Stimulated activated naive CD8-positive, alpha-beta T cell treated with anti-CD3 and anti-CD28 coated beads, Interleukin-15, Interleukin-2, amounts not matched to agents 100 U/mL and 50 U/mL, for 24 hours (primary cell): ENCODE results near the gene LAPTM5.

Source experiments
- ATAC-seq: fragments of 150-1000 bp; cut with Tn5 transposase; one replicate; pipeline ENCODE4 v1.10.0; 2021
- DNase-seq: peaks from one replicate; pipeline ENCODE4 v3.0.0; 2021

Gene LAPTM5

DNA sequence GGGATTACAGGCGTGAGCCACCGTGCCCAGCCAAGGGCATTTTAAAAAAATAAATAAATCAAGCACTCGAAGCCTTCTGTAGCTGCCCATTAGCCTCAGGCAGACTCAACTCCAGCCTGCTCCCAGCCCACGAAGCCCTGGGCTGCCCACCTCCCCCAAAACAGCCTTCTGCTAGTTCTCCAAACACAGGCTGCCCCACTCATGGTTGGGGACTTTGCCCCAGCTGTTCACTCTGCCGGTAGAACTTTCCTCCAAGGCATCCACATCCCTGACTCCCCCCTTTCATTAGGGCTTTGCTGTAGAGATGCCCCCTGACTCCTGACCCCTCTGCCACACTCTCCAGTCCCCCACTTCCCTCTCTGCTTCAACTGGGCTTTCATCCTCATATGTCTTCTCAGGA lies 29.7 kb upstream of the LAPTM5 start:
- no peak for DNase-seq
- no peak for ATAC-seq

DNA sequence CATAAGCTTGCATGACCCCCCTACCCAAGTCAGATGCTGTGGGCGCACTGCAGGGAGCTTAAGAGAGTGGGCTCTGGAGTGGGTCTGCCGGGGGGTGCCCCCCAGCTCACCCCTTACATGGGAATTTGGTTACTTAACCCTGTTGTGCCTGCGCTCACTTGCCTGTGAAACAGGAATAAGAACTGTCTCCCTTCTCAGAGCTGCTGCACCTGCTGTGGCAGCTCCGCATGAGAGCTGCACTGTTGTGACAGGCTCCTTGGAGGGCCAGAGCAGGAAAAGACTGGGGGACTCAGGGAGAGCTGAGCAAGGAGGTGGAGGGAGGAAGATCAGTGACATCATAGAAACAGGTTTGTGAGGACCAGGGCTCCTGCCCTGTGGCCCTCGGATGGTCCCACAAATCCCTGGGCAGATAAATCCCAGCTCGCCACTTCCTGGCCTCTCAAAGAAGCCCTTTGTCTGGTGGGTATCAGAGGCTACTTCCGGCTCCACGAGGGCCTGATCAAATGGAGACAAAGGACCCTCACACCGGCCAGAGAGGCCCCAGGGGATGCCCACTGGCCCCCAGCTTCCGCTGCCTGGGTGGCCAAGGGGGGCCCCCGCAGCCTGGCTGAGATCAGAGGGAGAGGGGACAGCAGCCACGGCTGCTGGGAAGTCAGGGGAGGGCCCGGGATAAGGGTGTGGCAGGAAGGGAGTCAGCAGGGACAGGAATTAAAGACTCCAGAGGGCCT lies 28.9 kb upstream of the LAPTM5 start:
- DNase-seq (no peak), ATAC-seq (no peak)

DNA sequence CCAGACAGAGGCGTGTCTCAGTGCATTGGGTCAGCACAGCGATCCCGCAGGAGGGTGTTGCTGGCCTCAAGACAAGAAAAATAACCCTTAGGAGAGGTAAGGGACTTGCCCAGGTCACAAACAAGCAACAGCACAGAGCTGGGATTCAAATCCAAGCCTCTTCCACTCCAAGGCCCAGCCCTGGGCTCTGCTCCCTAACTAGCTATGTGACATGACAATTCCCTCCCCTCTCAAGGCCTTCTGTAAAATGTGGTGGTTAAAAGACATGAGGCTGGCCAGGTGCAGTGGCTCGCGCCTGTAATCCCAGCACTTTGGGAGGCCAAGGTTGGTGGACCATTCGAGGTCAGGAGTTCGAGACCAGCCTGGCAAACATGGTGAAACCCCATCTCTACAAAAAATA lies 28.1 kb upstream of the LAPTM5 start:
- no peak for ATAC-seq
- DNase-seq, result no peak

DNA sequence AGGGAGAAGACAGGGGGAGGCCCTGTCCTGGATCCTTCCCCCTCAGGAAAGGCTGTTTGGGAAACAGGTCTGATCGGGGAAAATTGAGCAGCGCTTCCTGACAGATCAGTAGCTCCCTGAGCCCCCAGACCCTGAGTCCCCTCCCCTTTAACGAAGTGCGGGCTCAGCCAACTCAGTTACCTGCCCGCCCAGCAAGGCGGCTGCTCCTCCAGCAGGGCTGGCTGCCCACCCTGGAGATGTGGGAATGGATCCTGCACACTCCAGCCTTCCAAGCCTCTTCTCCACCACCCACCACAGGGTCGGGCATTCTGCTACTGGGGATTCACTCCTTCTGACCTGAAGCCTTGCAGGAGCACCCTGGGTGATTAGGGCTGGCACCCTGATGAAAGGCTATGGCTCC lies 27.6 kb upstream of the LAPTM5 start:
- no peak for ATAC-seq
- no peak for DNase-seq

DNA sequence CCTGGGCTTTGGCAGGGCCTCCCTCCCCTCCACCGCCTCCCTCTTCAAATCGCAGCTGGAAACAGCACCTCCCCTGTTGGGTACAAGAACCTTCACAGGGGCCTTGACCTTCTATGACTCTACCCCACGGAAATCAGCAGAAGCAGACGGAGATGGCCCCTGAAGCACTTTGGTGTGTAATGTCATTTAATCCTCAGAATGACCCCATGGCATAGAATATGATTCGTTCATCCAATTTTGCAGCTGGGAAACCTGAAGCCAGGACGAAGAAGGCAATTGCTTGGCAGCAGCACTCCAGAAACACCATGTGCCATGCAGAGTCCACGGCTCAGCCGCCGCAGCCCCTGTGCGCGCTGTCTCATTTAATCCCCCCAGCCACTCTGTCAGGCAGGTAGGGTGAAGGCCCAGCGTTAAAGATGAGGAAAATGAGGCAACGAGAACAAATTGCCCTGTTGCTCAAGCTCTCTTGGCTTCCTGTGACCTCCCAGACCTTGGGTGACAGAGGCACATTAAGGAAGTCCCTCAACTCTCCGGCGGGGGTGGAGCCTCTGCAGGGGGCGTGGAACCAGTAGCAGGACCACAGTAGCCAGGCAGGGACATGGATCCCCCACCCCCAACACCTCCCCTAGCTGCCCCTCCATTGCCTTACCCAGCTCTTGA lies 25.8 kb upstream of the LAPTM5 start:
- ATAC-seq, result no peak
- DNase-seq, result no peak

DNA sequence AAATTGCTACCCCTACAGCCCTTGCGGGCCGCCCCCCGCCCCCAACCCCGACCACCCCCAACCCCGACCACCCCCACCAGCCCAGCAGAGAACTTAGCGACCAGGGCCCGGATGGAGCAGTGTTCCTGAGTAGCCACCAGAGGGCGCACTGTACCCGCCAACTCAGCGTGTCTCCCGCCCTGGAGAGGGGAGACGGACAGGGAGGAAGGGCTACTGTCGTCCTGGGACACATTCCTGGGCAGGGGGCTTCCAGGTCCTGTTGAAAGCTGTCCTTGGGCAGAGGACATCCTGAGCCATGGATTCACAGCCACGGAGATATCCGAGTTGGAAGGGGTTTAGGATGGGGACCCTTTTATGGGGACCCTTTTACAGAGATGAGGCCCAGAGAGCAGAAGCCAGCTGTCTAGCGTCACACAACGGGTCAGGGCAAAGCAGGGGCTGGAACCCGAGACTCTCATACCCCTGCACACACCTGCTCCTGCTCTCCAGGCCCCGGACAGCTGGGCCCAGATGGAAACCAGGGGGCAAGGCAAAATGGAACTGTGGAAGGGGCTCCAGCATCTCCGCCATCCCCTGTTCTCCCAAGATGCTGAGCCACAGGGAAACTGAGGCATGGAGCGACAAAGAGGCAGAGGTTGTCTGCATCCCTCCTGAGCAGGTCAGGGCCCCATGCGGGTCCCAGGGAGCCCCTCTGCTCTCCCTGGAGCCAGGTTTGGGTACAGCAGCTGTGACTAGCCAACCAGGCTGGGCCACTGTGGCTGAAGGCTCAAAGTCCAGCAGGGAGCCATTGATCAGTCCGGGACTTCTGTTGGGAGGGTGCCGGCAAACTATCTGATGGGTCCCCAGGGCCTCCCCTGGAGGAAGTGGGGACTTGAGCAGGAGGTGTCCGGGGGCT lies 25.0 kb upstream of the LAPTM5 start:
- peak; percentile 58 for ATAC-seq
- DNase-seq, result peak; percentile 80

DNA sequence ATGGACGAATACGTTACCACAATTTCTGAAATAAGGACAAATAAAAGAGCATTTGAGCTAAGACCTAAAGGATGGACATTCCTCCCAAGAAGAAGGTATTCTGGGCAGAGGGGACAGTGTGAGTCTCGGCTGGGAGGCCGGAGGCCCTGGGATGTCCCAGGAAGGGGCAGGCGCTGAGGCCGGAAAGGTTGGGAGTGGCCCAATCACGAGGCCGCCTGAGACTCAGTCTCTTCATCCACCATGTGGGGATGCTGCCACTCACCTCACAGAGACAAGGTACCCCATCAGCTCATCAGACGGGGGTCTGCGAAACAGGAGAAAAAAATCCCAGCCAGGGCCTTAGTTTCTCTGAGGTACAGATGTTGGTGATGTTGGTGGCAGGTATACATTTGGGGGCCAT lies 24.3 kb upstream of the LAPTM5 start:
- DNase-seq, result no peak
- ATAC-seq, result no peak

DNA sequence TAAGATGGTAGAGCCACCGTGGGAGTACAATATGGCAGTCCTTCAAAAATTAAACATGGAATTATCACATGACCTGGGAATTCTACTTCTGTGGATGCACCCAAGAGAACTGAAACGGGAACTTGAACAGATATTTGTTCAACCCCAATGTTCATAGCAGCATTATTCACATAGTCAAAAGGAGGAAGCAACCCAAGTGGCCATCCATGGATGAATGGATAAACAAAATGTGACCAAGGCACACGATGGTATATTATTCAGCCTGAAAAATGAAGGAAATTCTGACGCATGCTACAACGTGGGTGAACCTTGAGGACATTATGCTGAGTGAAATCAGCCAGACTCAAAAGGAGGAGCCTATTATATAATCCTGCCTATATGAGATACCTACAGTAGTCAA lies 22.8 kb upstream of the LAPTM5 start:
- ATAC-seq, result no peak

DNA sequence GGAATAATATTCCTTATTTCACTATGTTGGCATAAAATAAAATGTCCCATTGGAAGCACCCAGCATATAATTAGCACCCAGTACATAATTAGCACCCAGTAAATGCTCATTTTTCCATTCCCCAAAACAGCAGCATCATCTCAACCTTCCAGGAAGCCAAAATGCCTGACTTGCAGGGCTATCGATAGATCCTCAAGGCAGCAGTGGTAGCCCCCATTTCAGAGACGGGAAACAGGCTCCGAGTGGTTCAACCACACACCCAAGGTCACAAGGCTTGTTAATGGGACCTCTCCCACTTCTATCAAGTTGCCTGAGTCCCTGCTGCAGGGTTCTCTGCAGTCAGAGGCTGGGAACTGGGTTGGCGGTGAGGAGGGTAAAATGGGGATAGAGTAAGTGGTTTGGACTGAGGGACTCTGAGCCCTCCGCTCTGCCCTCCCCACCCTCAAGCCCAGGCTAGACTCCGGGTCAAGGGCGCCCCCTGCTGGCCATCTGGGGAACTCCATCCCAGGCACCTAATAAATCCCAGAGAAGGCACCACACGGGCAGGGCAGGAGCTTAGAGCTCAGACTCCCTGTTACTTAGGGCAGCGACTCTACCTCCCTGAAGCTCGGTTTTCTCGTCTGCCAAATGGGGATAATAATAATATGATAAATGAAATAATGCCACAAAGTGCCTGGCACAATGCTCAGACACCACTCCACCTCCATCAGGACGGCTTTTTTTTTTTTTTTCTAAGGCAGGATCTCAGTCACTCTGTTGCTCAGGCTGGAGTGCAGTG lies 21.9 kb upstream of the LAPTM5 start:
- peak; percentile 96 for DNase-seq
- ATAC-seq, result peak; percentile 82

More for the DNA sequence above, 22.8 kb upstream of the LAPTM5 start:
- no peak for DNase-seq

DNA sequence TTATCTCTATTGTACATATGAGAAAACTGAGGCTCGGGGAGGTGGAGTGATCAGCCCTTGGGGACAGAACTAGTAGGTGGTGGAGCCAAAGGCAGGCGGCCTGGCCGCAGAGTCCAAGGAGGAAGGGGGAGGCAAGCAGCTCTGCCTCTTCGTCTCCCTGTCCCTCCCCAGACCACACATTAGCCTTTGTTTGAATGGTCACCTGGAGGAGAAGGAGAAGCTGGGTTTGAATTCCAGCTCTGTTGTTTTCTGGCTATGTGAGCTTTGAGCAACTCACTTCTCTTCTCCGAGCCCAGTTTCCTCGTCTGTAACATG lies 21.4 kb upstream of the LAPTM5 start:
- no peak for ATAC-seq
- DNase-seq, result no peak

DNA sequence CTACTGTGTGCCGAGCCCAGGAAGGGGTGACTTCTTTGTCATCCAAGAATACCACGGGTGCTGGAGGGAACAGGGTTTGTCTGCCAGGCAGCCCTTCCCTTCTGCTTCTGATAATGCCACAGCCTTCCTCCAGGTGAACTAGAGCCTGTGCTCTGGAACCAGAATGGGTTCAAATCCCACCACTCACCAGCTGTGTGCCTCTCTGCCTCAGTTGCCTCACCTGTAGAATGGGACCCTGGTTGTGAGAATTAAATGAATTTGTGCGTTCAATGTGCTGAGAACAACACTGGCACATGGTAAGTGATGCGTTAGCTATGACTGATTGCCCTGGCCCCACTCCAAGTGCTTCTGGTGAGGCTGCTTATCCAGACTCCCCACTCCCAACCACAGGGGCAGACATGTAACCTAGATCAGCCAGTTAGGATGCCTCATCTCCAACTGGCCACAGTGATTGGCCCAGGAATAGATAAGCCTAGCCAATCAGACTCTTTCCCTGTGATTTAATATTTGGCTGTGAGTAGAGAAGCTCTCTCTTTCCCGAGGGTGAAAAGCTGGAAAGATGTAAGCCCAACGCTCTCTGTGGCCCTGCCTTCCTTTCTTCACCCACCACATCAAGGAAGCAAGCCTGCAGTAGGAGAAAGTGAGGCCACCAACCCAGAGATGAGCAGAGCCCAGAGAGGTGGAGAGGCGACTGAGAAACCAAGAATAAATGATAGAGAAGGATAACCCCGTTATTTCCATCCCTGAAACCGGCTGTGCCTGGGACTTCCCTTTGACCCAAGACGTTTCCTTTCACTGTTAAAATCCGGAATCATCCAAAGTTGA lies 20.8 kb upstream of the LAPTM5 start:
- DNase-seq, result peak; percentile 60
- ATAC-seq, result peak; percentile 51

DNA sequence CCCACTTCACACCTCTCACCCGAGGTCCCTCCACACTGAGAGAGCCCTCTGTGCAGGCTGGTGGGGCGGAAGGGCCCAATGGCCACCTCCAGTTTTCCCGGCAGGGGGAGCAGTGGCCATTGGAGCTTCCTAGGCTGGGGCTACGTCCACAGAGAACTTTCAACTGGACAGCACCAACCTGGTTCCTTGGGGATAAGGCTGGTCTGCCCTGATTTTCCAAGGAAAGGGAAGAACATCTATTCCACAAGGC lies 20.3 kb upstream of the LAPTM5 start:
- DNase-seq, result no peak
- ATAC-seq, result no peak

DNA sequence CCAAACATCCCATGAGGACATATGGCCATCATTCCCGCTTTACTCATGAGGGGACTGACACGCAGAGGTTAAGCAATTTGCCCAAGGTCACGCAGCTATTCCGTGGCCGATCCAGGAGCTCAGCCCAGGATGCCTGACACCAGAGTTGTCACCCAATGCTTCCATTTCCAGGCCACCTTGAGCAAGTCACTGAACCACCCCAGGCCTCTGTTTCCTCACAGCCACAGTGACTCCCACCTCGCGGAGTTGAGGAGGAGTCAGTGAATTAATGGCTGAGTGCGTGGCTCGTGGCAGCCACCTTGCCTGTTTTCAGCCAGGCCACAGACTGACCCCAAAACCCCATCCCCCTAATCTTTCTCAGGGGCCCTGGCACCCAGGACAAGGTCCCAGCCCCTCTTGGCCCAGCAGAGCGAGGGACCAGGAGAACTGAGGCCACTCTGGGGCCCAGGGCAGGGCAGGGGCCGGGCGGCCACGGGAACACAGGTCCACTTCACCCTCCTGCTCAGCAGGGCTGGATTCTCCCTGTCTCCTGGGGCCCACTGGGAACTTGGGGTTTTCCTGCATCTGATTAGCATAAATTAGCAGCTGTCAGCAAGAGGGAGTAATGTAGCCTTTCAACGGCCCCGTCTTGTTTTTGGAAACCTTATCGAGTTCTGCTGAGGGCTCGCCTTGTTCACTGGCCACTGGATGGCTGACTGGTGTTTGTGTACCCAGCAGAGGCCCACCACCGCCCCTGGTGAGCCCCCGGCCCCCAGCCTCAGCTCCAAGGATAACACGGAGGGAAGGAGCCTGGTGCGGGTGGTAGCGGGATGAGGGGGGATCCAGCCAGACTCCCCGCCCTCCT lies 19.7 kb upstream of the LAPTM5 start:
- no peak for ATAC-seq

DNA sequence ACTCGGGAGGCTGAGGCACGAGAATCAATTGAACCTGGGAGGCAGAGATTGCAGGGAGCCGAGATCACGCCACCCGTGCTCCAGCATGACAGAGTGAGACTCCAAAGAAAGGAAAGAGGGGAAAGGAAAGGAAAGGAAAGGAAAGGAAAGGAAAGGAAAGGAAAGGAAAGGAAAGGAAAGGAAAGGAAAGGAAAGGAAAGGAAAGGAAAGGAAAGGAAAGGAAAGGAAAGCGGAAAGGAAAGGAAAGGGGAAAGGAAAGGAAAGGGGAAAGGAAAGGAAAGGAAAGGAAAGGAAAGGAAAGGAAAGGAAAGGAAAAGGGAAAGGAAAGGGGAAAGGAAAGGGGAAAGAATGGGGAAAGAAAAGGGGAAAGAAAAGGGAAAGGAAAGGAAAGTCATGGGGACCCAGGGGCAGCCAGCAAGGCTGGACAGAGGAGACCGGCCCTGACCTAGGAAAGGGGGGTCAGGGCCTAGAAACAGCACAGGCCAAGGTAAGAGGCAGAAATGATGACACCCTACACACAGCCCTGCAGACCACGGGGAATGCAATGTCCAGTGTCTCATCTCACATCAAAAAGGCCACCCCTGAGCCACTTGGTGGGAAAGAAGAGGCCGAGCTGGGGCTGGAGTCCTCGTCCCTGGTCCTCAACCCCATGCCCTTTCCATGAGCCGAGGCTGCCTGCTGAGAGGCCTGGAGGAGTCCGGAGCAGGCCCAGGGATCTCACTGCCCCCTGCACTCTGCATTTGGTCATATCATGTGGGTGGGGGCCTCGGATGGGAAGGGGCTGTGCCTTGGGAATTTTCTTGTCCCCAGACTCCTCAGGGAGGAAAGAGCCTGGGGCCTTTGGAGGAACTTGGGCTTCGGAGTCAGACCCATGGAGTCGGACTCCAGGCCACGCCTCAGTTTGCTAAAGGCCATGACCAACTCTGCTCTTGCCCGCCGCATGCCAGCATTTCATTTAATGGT lies 18.8 kb upstream of the LAPTM5 start:
- no peak for DNase-seq
- no peak for ATAC-seq

More for the DNA sequence above, 19.7 kb upstream of the LAPTM5 start:
- no peak for DNase-seq

DNA sequence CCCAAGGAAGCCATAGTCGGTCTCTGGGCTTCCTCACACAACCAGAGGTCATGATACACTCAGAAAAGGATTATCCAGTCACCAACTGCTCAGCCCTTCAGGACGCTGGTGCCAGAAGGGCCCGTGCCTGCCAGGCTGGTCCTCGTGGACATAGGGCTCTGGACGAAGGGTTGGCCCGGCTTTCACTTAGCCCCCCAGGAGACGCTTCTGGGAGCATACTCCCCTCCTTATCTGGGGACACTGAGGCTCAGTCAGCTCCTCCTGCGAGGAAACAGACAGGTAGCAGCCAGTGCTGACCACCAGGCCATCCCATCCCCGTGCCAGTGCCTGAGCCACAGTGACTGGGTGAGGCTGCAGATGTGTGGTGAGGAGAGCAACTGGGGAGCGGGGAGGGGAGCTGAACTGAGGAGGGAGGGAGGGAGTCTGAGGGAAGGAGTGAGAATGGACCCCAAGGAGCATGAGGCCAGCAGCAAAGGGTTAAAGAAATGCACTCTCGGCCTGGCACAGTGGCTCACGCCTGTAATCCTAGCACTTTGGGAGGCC lies 17.9 kb upstream of the LAPTM5 start:
- DNase-seq (no peak), ATAC-seq (no peak)

DNA sequence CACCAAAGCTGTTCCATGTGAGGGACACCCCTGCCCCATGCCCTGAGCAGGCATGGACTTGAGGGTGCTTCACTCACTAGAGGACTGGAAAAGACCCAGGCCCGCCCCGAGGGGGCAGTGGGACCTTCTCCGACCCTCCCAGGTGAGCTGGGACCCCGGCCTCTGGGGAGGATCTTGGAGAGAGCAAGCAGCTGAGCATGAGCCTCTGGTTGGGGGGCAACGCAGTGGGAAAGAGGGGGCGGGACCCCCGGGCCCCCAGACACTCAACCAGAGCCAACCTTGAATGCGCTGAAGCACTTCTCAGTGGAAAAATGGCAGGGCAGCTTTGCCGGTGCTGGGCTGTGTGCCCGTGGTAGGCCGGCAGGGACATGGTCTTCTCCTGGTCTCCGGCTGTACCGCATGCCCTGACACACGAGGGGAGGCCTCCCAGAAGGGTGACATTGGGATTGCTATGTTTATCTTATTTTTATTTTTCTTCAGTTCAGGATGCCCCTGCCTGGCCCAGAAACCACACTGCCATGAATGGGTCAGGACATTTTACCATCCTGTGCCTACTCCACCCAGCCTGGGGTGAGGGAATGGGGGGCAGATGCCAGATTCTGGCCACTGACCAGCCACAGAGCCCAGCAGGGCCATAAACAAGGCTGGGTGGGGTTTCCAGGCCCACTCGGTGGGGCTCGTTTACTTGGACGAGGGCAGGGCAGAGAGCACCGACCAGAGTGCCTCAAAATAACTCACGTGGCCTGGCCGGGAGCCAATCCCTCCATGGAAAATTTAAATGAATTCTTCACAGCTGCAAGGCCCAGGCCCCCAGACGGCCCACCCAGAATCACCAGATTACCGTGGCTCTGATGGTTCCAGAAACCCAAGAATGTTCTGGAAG lies 17.2 kb upstream of the LAPTM5 start:
- ATAC-seq, result no peak
- DNase-seq, result no peak

DNA sequence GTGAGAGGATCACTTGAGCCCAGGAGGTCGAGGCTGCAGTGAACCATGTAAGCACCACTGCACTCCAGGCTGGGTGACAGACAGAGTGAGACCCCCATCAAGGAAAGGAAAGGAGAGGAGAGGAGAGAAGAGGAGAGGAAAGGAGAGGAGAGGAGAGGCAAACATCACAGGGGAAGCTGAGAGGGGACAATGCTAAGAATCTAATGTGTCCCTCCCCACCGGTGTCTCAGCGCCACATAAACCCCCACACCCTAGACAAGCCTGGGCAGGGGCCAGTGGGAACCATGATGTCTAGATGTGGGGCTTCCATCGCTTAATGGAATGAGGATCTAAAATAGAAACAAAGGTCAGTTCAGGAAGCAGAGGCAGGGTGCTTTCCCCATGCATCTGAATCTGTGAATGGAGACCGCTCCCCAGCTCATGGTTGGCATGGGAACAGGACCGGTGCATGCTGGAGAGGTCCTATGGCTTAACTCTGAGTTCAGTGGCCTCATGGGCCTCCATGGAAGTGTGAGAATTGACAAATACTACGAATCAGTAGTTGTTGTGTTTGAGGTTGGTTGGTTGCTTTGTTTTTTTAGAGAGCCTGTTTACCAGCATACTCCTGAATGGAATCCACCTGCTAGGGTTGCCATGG lies 16.3 kb upstream of the LAPTM5 start:
- DNase-seq, result no peak

DNA sequence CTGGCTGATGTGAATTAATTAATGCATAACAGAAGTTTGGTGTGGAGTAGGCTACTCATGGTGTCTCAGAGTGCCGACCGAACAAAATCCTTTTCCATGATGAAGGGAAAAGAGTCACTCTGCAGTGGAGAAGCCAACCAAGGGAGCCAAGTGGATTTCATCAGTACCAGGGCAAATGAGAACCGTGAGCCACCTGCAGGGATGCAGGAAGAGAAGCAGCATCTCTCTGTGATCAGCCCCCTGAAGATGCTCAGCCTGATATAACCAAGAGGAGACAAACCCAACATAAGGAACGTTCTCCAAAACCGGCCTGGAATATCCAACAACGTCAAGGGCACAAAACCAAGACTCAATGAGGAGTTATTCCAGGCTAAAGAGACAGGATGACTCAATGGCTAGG lies 13.4 kb upstream of the LAPTM5 start:
- ATAC-seq (no peak), DNase-seq (no peak)

More for the DNA sequence above, 16.3 kb upstream of the LAPTM5 start:
- ATAC-seq, result no peak
